HCT116 (cell line): ENCODE measurements around the gene CYP20A1. TPM values are rescaled to one million over a fixed set of nuclear protein-coding genes. Genes with fewer than 3 reads are reported as not detected.

Experiments
- ATAC-seq: fragments of 200-7000 bp; cut with Tn5 transposase; 2 replicates; pipeline ENCODE4 v1.9.1; 2020; ENCODE audit warnings: mild to moderate bottlenecking, moderate library complexity
- BruUV-seq: library from RNA; stranded (reverse); fragments of 400-500 nt; replicated peaks from 2 replicates; lab custom pipeline; 2021; lab: Mats Ljungman, UMichigan
- CTCF ChIA-PET: fragments of 300-600 bp; sonication (Branson Sonifier 250); formaldehyde crosslinking; loops from one replicate; lab custom pipeline; 2021; ENCODE audit warnings: antibody characterized with exemption; lab: Charles Lee
- POLR2A ChIA-PET: fragments of 300-600, 350-600 bp; sonication (Branson Sonifier 250); formaldehyde crosslinking; loops from one replicate; lab custom pipeline; 2021; ENCODE audit warnings: antibody characterized with exemption; lab: Charles Lee
- RAD21 ChIA-PET, 2 experiments: fragments of 300-600 bp; sonication (Branson Sonifier 250); formaldehyde crosslinking; loops; one replicate each; lab custom pipeline; 2023; ENCODE audit warnings: low total read pairs in 2 of 2; ENCODE audit not compliant: uncharacterized antibody in 2 of 2, unreplicated experiment in 2 of 2, low non-redundant PET in 1 of 2; lab: Charles Lee
- DNase-seq: peaks from one replicate; pipeline ENCODE4 v3.0.0-alpha.2; 2010; ENCODE audit warnings: low read depth, low spot score
- H2AFZ ChIP-seq: fragments of 200-600 bp; shearing (Covaris generic), sonication (generic); 2 replicates; pipeline ENCODE4 v1.6.1; 2017; ENCODE audit warnings: low read depth, mixed run types, mixed read lengths, antibody characterized with exemption, low read length; ENCODE audit not compliant: poor library complexity, severe bottlenecking
- H3K27ac ChIP-seq: 2 replicates; pipeline ENCODE4 v1.5.1; 2012; ENCODE audit warnings: low read depth, low read length
- H3K27me3 ChIP-seq: fragments of 200-600 bp; sonication (generic); 2 replicates; pipeline ENCODE4 v1.6.1; 2016; ENCODE audit warnings: mixed run types, low read length, mixed read lengths; ENCODE audit not compliant: insufficient read depth
- H3K36me3 ChIP-seq, 2 experiments: fragments of 200-500 bp in 1 of 2; fragments of 200-600 bp in 1 of 2; sonication (Bioruptor generic) in 1 of 2; sonication (generic) in 1 of 2; 2 replicates each; pipeline versions ENCODE4 v1.5.1 to v1.6.1; 2014 to 2016; ENCODE audit warnings: low read length in 2 of 2, inconsistent platforms in 1 of 2, mixed read lengths in 1 of 2, mixed run types in 1 of 2; ENCODE audit not compliant: insufficient read depth in 2 of 2, control insufficient read depth in 1 of 2
- H3K4me1 ChIP-seq, 2 experiments: fragments of 200-600 bp in 1 of 2; sonication (generic) in 1 of 2; 2 replicates each; pipeline versions ENCODE4 v1.5.1 to v1.6.1; 2012 to 2017; ENCODE audit warnings: low read length in 2 of 2, inconsistent platforms in 1 of 2, mild to moderate bottlenecking in 1 of 2, mixed read lengths in 1 of 2, mixed run types in 1 of 2, moderate library complexity in 1 of 2; ENCODE audit not compliant: insufficient read depth in 2 of 2, control insufficient read depth in 1 of 2
- H3K4me2 ChIP-seq: fragments of 200-600 bp; sonication (generic); 2 replicates; pipeline ENCODE4 v1.6.1; 2017; ENCODE audit warnings: mixed run types, low read length, mixed read lengths
- H3K4me3 ChIP-seq, 2 experiments: fragments of 200-600 bp in 1 of 2; sonication (generic) in 1 of 2; replicated peaks in 1 of 2; 2 replicates each; pipeline ENCODE4 v1.5.1; 2011 to 2016; ENCODE audit warnings: low read length in 2 of 2, control low read depth in 1 of 2, low read depth in 1 of 2, mild to moderate bottlenecking in 1 of 2, mixed read lengths in 1 of 2, mixed run types in 1 of 2
- H3K79me2 ChIP-seq: fragments of 200-600 bp; sonication (generic); 2 replicates; pipeline ENCODE4 v1.6.1; 2017; ENCODE audit warnings: mild to moderate bottlenecking, mixed run types, low read length, moderate library complexity, mixed read lengths; ENCODE audit not compliant: insufficient read depth
- H3K9ac ChIP-seq: fragments of 200-600 bp; sonication (generic); 2 replicates; pipeline ENCODE4 v1.6.1; 2016; ENCODE audit warnings: low read length, mixed read lengths
- H3K9me2 ChIP-seq: fragments of 200-600 bp; sonication (generic), shearing (Covaris generic); 2 replicates; pipeline ENCODE4 v1.6.1; 2017; ENCODE audit warnings: mixed run types, mild to moderate bottlenecking, moderate library complexity; ENCODE audit not compliant: insufficient read depth
- H3K9me3 ChIP-seq, 2 experiments: fragments of 200-500 bp in 1 of 2; fragments of 200-600 bp in 1 of 2; sonication (Bioruptor generic) in 1 of 2; sonication (generic) in 1 of 2; 2 replicates each; pipeline ENCODE4 v1.6.1; 2014 to 2017; ENCODE audit warnings: low read length in 2 of 2, mixed read lengths in 2 of 2, inconsistent platforms in 1 of 2, low read depth in 1 of 2, mild to moderate bottlenecking in 1 of 2, mixed run types in 1 of 2, moderate library complexity in 1 of 2; ENCODE audit not compliant: control insufficient read depth in 1 of 2, insufficient read depth in 1 of 2
- H4K20me1 ChIP-seq: fragments of 200-600 bp; sonication (generic), shearing (Covaris generic); 2 replicates; pipeline ENCODE4 v1.6.1; 2017; ENCODE audit warnings: mixed run types, mild to moderate bottlenecking, moderate library complexity; ENCODE audit not compliant: insufficient read depth
- CBX3 ChIP-seq: IDR thresholded peaks from 2 replicates; pipeline ENCODE4 v1.6.1; 2012; ENCODE audit warnings: low read depth
- EGR1 ChIP-seq: IDR thresholded peaks from 2 replicates; pipeline ENCODE4 v1.6.1; 2012; ENCODE audit warnings: low read depth
- ELF1 ChIP-seq: IDR thresholded peaks from 2 replicates; pipeline ENCODE4 v1.6.1; 2012; ENCODE audit warnings: low read depth, borderline replicate concordance
- EZH2phosphoT487 ChIP-seq: fragments of 200-600 bp; IDR thresholded peaks from 2 replicates; pipeline ENCODE4 v1.6.1; 2018; ENCODE audit warnings: antibody characterized with exemption, borderline replicate concordance
- RAD21 ChIP-seq: IDR thresholded peaks from 2 replicates; pipeline ENCODE4 v1.6.1; 2012; ENCODE audit warnings: low read depth, mild to moderate bottlenecking
- TCF7L2 ChIP-seq: IDR thresholded peaks from 2 replicates; pipeline ENCODE4 v1.7.0; 2011; ENCODE audit warnings: borderline replicate concordance, inconsistent platforms; ENCODE audit not compliant: insufficient read depth, insufficient read length; ENCODE audit errors: extremely low read depth
- YY1 ChIP-seq: IDR thresholded peaks from 2 replicates; pipeline ENCODE4 v1.6.1; 2011; ENCODE audit warnings: low read length, low read depth, moderate library complexity, mild to moderate bottlenecking; ENCODE audit not compliant: insufficient replicate concordance; ENCODE audit errors: extremely low read depth
- ZNF274 ChIP-seq: fragments of 200-500 bp; sonication (Bioruptor generic); IDR thresholded peaks from 2 replicates; pipeline ENCODE4 v1.6.1; 2014; ENCODE audit warnings: mild to moderate bottlenecking, low read depth, low read length, inconsistent platforms
- intact Hi-C: fragments of 100-400 bp; cut with micrococcal nuclease; formaldehyde crosslinking; loops from 2 replicates; pipeline ENCODE4 v1.10.0; 2022
- total RNA-seq: library from RNA; stranded (reverse); gene quantifications from one replicate; pipeline ENCODE4 v1.2.1, GENCODE V29; 2021; ENCODE audit not compliant: unreplicated experiment
- TF ChIP-seq, protein P1 (sequence below): IDR thresholded peaks from 2 replicates; pipeline ENCODE4 v1.6.1; 2012; ENCODE audit warnings: low read depth
- TF ChIP-seq, protein P2 (sequence below): IDR thresholded peaks from 2 replicates; pipeline ENCODE4 v1.6.1; 2012
- TF ChIP-seq, protein P3 (sequence below): IDR thresholded peaks from 2 replicates; pipeline ENCODE4 v1.6.1; 2011; ENCODE audit warnings: mild to moderate bottlenecking, low read length, moderate library complexity; ENCODE audit not compliant: insufficient replicate concordance; ENCODE audit errors: extremely low read depth
- TF ChIP-seq, protein P4 (sequence below): IDR thresholded peaks from 2 replicates; pipeline ENCODE4 v1.6.1; 2012

Gene CYP20A1
- total RNA-seq, 1 experiment from 2014 or later, result 10.0 TPM

DNA sequence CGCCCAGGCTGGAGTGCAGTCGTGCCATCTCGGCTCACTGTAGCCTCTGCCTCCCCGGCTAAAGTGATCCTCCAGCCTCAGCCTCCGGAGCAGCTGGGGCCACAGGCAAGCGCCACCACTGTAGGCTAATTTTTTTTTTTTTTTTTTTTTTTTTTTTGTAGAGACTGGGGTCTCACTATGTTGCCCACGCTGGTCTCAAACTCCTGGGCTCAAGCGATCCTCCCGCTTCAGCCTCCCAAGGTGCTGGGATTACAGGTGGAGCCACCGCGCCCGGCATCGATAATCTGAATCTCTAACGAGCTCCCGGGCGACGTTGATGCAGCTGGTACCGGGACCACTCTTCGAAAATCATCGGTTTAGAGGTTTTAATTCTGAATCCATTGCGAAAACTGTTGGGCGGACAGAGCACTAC is 520 bp upstream of the CYP20A1 start:
- peak overlapping the region; percentile 83 for H3K27ac ChIP-seq
- H3K9ac ChIP-seq, result peak overlapping the region; percentile 82
- peak overlapping the region; percentile 93 for H3K4me2 ChIP-seq
- H3K4me3 ChIP-seq, result peak overlapping the region; percentile 93 to 95
- H2AFZ ChIP-seq, result no peak overlapping the region
- no peaks in the 10 kb centered on the region for H4K20me1 ChIP-seq
- peaks cover 6 to 22% of the 10 kb centered on the region in 2 experiments; a peak in 3 of 4 replicates for H3K4me1 ChIP-seq
- peaks cover 26% of the 10 kb centered on the region for H3K79me2 ChIP-seq
- no peaks in the 10 kb centered on the region for H3K9me3 ChIP-seq
- no peaks in the 10 kb centered on the region for H3K9me2 ChIP-seq
- POLR2A ChIA-PET, result interaction anchor here (1.0 kb wide), 1 partner anchor 13 kb away, joined by 4 read pairs; no protein-coding TSS in a partner anchor
- DNase-seq (no peak), ATAC-seq (no peak)
- RAD21 ChIA-PET, result no interaction called here
- TF ChIP-seq, protein P1, sequence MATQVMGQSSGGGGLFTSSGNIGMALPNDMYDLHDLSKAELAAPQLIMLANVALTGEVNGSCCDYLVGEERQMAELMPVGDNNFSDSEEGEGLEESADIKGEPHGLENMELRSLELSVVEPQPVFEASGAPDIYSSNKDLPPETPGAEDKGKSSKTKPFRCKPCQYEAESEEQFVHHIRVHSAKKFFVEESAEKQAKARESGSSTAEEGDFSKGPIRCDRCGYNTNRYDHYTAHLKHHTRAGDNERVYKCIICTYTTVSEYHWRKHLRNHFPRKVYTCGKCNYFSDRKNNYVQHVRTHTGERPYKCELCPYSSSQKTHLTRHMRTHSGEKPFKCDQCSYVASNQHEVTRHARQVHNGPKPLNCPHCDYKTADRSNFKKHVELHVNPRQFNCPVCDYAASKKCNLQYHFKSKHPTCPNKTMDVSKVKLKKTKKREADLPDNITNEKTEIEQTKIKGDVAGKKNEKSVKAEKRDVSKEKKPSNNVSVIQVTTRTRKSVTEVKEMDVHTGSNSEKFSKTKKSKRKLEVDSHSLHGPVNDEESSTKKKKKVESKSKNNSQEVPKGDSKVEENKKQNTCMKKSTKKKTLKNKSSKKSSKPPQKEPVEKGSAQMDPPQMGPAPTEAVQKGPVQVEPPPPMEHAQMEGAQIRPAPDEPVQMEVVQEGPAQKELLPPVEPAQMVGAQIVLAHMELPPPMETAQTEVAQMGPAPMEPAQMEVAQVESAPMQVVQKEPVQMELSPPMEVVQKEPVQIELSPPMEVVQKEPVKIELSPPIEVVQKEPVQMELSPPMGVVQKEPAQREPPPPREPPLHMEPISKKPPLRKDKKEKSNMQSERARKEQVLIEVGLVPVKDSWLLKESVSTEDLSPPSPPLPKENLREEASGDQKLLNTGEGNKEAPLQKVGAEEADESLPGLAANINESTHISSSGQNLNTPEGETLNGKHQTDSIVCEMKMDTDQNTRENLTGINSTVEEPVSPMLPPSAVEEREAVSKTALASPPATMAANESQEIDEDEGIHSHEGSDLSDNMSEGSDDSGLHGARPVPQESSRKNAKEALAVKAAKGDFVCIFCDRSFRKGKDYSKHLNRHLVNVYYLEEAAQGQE, result no peak
- TF ChIP-seq, protein P2, sequence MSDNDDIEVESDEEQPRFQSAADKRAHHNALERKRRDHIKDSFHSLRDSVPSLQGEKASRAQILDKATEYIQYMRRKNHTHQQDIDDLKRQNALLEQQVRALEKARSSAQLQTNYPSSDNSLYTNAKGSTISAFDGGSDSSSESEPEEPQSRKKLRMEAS, result no peak
- no peak for TF ChIP-seq CBX3
- TF ChIP-seq YY1, result no peak
- no peak for TF ChIP-seq ELF1
- TF ChIP-seq EZH2phosphoT487, result no peak
- no peak for TF ChIP-seq EGR1
- TF ChIP-seq ZNF274, result no peak
- TF ChIP-seq, protein P3, sequence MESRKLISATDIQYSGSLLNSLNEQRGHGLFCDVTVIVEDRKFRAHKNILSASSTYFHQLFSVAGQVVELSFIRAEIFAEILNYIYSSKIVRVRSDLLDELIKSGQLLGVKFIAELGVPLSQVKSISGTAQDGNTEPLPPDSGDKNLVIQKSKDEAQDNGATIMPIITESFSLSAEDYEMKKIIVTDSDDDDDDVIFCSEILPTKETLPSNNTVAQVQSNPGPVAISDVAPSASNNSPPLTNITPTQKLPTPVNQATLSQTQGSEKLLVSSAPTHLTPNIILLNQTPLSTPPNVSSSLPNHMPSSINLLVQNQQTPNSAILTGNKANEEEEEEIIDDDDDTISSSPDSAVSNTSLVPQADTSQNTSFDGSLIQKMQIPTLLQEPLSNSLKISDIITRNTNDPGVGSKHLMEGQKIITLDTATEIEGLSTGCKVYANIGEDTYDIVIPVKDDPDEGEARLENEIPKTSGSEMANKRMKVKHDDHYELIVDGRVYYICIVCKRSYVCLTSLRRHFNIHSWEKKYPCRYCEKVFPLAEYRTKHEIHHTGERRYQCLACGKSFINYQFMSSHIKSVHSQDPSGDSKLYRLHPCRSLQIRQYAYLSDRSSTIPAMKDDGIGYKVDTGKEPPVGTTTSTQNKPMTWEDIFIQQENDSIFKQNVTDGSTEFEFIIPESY, result no peak
- TF ChIP-seq, protein P4, sequence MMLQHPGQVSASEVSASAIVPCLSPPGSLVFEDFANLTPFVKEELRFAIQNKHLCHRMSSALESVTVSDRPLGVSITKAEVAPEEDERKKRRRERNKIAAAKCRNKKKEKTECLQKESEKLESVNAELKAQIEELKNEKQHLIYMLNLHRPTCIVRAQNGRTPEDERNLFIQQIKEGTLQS, result no peak
- TF ChIP-seq TCF7L2, result no peak
- TF ChIP-seq RAD21, result no peak
- CTCF ChIA-PET, result no interaction called here
- intact Hi-C loops, result loop anchor here (2.0 kb wide), 1 partner anchor 327 kb away; the partner anchor contains the start of gene WDR12
- BruUV-seq, result TSS peak; percentile 74
- H3K36me3 ChIP-seq, result 0 out of 4 replicates have a peak, but pooled peaks cover 0 to 2% of the 10 kb centered on the region in 2 experiments
- no peaks in the 10 kb centered on the region for H3K27me3 ChIP-seq
